ENCODE data around the gene FAM53A.

GRCh38 chr4:1693131-1693896 is 9.2 kb upstream of the FAM53A start:
- TF ChIP-seq, protein P1, sequence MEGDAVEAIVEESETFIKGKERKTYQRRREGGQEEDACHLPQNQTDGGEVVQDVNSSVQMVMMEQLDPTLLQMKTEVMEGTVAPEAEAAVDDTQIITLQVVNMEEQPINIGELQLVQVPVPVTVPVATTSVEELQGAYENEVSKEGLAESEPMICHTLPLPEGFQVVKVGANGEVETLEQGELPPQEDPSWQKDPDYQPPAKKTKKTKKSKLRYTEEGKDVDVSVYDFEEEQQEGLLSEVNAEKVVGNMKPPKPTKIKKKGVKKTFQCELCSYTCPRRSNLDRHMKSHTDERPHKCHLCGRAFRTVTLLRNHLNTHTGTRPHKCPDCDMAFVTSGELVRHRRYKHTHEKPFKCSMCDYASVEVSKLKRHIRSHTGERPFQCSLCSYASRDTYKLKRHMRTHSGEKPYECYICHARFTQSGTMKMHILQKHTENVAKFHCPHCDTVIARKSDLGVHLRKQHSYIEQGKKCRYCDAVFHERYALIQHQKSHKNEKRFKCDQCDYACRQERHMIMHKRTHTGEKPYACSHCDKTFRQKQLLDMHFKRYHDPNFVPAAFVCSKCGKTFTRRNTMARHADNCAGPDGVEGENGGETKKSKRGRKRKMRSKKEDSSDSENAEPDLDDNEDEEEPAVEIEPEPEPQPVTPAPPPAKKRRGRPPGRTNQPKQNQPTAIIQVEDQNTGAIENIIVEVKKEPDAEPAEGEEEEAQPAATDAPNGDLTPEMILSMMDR (IDR thresholded peaks at IDR 0.05; ENCODE audit: low read depth, low read length, missing input control), result peak; percentile 89
- TF ChIP-seq, protein P2, sequence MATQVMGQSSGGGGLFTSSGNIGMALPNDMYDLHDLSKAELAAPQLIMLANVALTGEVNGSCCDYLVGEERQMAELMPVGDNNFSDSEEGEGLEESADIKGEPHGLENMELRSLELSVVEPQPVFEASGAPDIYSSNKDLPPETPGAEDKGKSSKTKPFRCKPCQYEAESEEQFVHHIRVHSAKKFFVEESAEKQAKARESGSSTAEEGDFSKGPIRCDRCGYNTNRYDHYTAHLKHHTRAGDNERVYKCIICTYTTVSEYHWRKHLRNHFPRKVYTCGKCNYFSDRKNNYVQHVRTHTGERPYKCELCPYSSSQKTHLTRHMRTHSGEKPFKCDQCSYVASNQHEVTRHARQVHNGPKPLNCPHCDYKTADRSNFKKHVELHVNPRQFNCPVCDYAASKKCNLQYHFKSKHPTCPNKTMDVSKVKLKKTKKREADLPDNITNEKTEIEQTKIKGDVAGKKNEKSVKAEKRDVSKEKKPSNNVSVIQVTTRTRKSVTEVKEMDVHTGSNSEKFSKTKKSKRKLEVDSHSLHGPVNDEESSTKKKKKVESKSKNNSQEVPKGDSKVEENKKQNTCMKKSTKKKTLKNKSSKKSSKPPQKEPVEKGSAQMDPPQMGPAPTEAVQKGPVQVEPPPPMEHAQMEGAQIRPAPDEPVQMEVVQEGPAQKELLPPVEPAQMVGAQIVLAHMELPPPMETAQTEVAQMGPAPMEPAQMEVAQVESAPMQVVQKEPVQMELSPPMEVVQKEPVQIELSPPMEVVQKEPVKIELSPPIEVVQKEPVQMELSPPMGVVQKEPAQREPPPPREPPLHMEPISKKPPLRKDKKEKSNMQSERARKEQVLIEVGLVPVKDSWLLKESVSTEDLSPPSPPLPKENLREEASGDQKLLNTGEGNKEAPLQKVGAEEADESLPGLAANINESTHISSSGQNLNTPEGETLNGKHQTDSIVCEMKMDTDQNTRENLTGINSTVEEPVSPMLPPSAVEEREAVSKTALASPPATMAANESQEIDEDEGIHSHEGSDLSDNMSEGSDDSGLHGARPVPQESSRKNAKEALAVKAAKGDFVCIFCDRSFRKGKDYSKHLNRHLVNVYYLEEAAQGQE (IDR thresholded peaks at IDR 0.05), result peak; percentile 87
- TF ChIP-seq GABPA (IDR thresholded peaks at IDR 0.05 in 1 of 2, conservative IDR thresholded peaks at IDR 0.05 in 1 of 2) (no peak), EGR1 (IDR thresholded peaks at IDR 0.05; ENCODE audit: low read depth in 2 of 2) (no peak), NR2F2 (IDR thresholded peaks at IDR 0.05) (no peak), RXRA (IDR thresholded peaks at IDR 0.05) (peak in 1 of 2 donors; percentile 21), SP1 (IDR thresholded peaks at IDR 0.05) (peak; percentile 6), RAD21 (IDR thresholded peaks at IDR 0.05) (peak; percentile 89 to 93), HNF4G (IDR thresholded peaks at IDR 0.05) (no peak), JUND (IDR thresholded peaks at IDR 0.05) (no peak)
